Body of pancreas (tissue), 4 donors: Measurements from ENCODE around the gene CABP7.

Experiments
- CTCF ChIP-seq, 7 experiments: fragments of 450-650 bp in 4 of 7; fragments of 200-600 bp in 3 of 7; sonication (generic) in 3 of 7; IDR thresholded peaks; one replicate each; pipeline ENCODE4 v1.5.1; 2016 to 2019; ENCODE audit warnings: antibody characterized with exemption in 7 of 7
- POLR2A ChIP-seq, 3 donors: fragments of 450-650 bp; IDR thresholded peaks; one replicate each; pipeline ENCODE4 v1.6.1; 2016; ENCODE audit warnings: antibody characterized with exemption in 3 of 3, mild to moderate bottlenecking in 2 of 3

- TF ChIP-seq CTCF (IDR thresholded peaks at IDR 0.05) (no peak), POLR2A (IDR thresholded peaks at IDR 0.05) (no peak)
Observed at GRCh38 chr22:29713156-29713727, 6.6 kb upstream of the CABP7 start.
